Measurements from ENCODE around the gene CARD6.
A peak's percentile ranks its signal among the peaks of the same experiment; 100 is the strongest.

CARD6 gene

GRCh38 chr5:40904994-40905306 is 63.8 kb downstream of the CARD6 start:
- Histone ChIP-seq H3K9ac (ENCODE audit: low read length in 5 of 5) (no peak overlapping the region), H3K36me3 (ENCODE audit: control insufficient read depth in 5 of 5, insufficient read depth in 5 of 5, low read length in 5 of 5) (no peaks in the 10 kb centered on the region), H3K9me3 (ENCODE audit: control insufficient read depth in 5 of 5, low read length in 5 of 5) (no peaks in the 10 kb centered on the region), H3K4me1 (ENCODE audit: control insufficient read depth in 5 of 5, insufficient read depth in 5 of 5, low read length in 5 of 5) (peaks cover 2 to 19% (median 12%) of the 10 kb centered on the region in 5 donors), H3K4me3 (ENCODE audit: low read depth in 1 of 5, low read length in 5 of 5) (no peak overlapping the region), H3K27me3 (ENCODE audit: control insufficient read depth in 5 of 5, insufficient read depth in 4 of 5, low read length in 5 of 5) (no peaks in the 10 kb centered on the region), H3K27ac (ENCODE audit: low read depth, low read length) (peak overlapping the region; percentile 47)

- Histone ChIP-seq H3K36me3 (ENCODE audit: control insufficient read depth in 5 of 5, insufficient read depth in 5 of 5, low read length in 5 of 5) (no peaks in the 10 kb centered on the region), H3K4me3 (ENCODE audit: low read depth in 1 of 5, low read length in 5 of 5) (no peak overlapping the region), H3K27ac (ENCODE audit: low read depth, low read length) (no peak overlapping the region), H3K27me3 (ENCODE audit: control insufficient read depth in 5 of 5, insufficient read depth in 4 of 5, low read length in 5 of 5) (no peaks in the 10 kb centered on the region), H3K4me1 (ENCODE audit: control insufficient read depth in 5 of 5, insufficient read depth in 5 of 5, low read length in 5 of 5) (peaks cover 2 to 19% (median 12%) of the 10 kb centered on the region in 5 donors), H3K9ac (ENCODE audit: low read length in 5 of 5) (no peak overlapping the region), H3K9me3 (ENCODE audit: control insufficient read depth in 5 of 5, low read length in 5 of 5) (no peaks in the 10 kb centered on the region)
These were observed 65.2 kb downstream of the CARD6 start for GRCh38 chr5:40906351-40906751.

- Histone ChIP-seq H3K27ac (ENCODE audit: low read depth, low read length) (no peak within 1 kb of the TSS), H3K9ac (ENCODE audit: low read length in 5 of 5) (no peak within 1 kb of the TSS), H3K36me3 (ENCODE audit: control insufficient read depth in 5 of 5, insufficient read depth in 5 of 5, low read length in 5 of 5) (no peaks in the 10 kb centered on the region), H3K27me3 (ENCODE audit: control insufficient read depth in 5 of 5, insufficient read depth in 4 of 5, low read length in 5 of 5) (no peaks in the 10 kb centered on the region), H3K9me3 (ENCODE audit: control insufficient read depth in 5 of 5, low read length in 5 of 5) (no peaks in the 10 kb centered on the region), H3K4me1 (ENCODE audit: control insufficient read depth in 5 of 5, insufficient read depth in 5 of 5, low read length in 5 of 5) (peaks cover 2 to 11% (median 10%) of the 10 kb centered on the region in 5 donors), H3K4me3 (ENCODE audit: low read depth in 1 of 5, low read length in 5 of 5) (no peak within 1 kb of the TSS)
These were observed 68.1 kb downstream of the CARD6 start, which contains the start of gene C7 for GRCh38 chr5:40909264-40909663. Gene C7 (plus strand): TSS chr5:40909497. CDS start chr5:40909611, 114 bp downstream.

GRCh38 chr5:40909723-40910122 is 68.6 kb downstream of the CARD6 start:
- Histone ChIP-seq H3K27me3 (ENCODE audit: control insufficient read depth in 5 of 5, insufficient read depth in 4 of 5, low read length in 5 of 5) (no peaks in the 10 kb centered on the region), H3K4me3 (ENCODE audit: low read depth in 1 of 5, low read length in 5 of 5) (no peak overlapping the region), H3K27ac (ENCODE audit: low read depth, low read length) (no peak overlapping the region), H3K9me3 (ENCODE audit: control insufficient read depth in 5 of 5, low read length in 5 of 5) (no peaks in the 10 kb centered on the region), H3K9ac (ENCODE audit: low read length in 5 of 5) (no peak overlapping the region), H3K4me1 (ENCODE audit: control insufficient read depth in 5 of 5, insufficient read depth in 5 of 5, low read length in 5 of 5) (peaks cover 0 to 10% (median 7%) of the 10 kb centered on the region in 5 donors), H3K36me3 (ENCODE audit: control insufficient read depth in 5 of 5, insufficient read depth in 5 of 5, low read length in 5 of 5) (no peaks in the 10 kb centered on the region)

All from subcutaneous abdominal adipose tissue (tissue), 5 donors.